Gastrocnemius medialis (tissue), 4 donors: Measurements from ENCODE around the gene HAPSTR1.

ENCODE experiments used
- CTCF ChIP-seq, 5 experiments: fragments of 450-650 bp in 3 of 5; fragments of 200-600 bp in 2 of 5; sonication (generic) in 2 of 5; IDR thresholded peaks in 4 of 5; conservative IDR thresholded peaks in 1 of 5; 1 replicate in 4 of 5; 2 replicates in 1 of 5; pipeline ENCODE4 v1.5.1; 2016 to 2019; ENCODE audit warnings: antibody characterized with exemption in 5 of 5, mild to moderate bottlenecking in 3 of 5, moderate library complexity in 3 of 5
- POLR2A ChIP-seq, 2 donors: fragments of 450-650 bp; IDR thresholded peaks; one replicate each; pipeline ENCODE4 v1.6.1; 2017; ENCODE audit warnings: antibody characterized with exemption in 2 of 2, mild to moderate bottlenecking in 2 of 2, moderate library complexity in 2 of 2

- TF ChIP-seq CTCF (IDR thresholded peaks at IDR 0.05 in 4 of 5, conservative IDR thresholded peaks at IDR 0.05 in 1 of 5) (no peak), POLR2A (IDR thresholded peaks at IDR 0.05) (no peak)
Observed at GRCh38 chr16:9047689-9048301, 43.6 kb upstream of the HAPSTR1 start.
